Heart left ventricle (tissue), 16 donors: Measurements from ENCODE around the gene KIRREL3. TPM values are rescaled to one million over a fixed set of nuclear protein-coding genes. Genes with fewer than 3 reads are reported as not detected.
A peak's percentile ranks its signal among the peaks of the same experiment; 100 is the strongest.

Source experiments
- ATAC-seq, 4 donors: fragments of 200-7000 bp; cut with Tn5 transposase; one replicate each; pipeline ENCODE4 v1.9.1; 2020 to 2022; ENCODE audit warnings: moderate library complexity in 4 of 4, mild to moderate bottlenecking in 3 of 4, moderate number of reproducible peaks in 1 of 4
- DNase-seq, 5 donors: peaks; one replicate each; pipeline ENCODE4 v3.0.0-alpha.2; 2020
- H3K27ac ChIP-seq, 12 donors: fragments of 200-600 bp; sonication (generic) in 4 of 12; one replicate each; pipeline versions ENCODE4 v1.5.0 to v1.8.0; 2016 to 2022; ENCODE audit warnings: mild to moderate bottlenecking in 2 of 12
- H3K27me3 ChIP-seq, 9 donors: fragments of 200-600 bp; sonication (generic) in 2 of 9; one replicate each; pipeline versions ENCODE4 v1.5.1 to v1.8.0; 2016 to 2022; ENCODE audit warnings: mild to moderate bottlenecking in 3 of 9
- H3K36me3 ChIP-seq, 9 donors: fragments of 200-600 bp; sonication (generic) in 2 of 9; one replicate each; pipeline versions ENCODE4 v1.5.0 to v1.8.0; 2018 to 2022; ENCODE audit warnings: mild to moderate bottlenecking in 2 of 9
- H3K4me1 ChIP-seq, 12 donors: fragments of 200-600 bp; sonication (generic) in 4 of 12; one replicate each; pipeline versions ENCODE4 v1.5.0 to v1.8.0; 2016 to 2022; ENCODE audit warnings: mild to moderate bottlenecking in 3 of 12
- H3K4me3 ChIP-seq, 12 donors: fragments of 200-600 bp; sonication (generic) in 4 of 12; one replicate each; pipeline versions ENCODE4 v1.5.0 to v1.8.0; 2017 to 2022; ENCODE audit warnings: mild to moderate bottlenecking in 9 of 12, moderate library complexity in 4 of 12
- H3K9me3 ChIP-seq, 12 donors: fragments of 200-600 bp; sonication (generic) in 4 of 12; one replicate each; pipeline versions ENCODE4 v1.5.0 to v1.8.0; 2016 to 2022; ENCODE audit warnings: mild to moderate bottlenecking in 1 of 12
- CTCF ChIP-seq, 12 donors: fragments of 200-600 bp; sonication (generic) in 4 of 12; IDR thresholded peaks; one replicate each; pipeline versions ENCODE4 v1.5.0 to v1.8.0; 2018 to 2022; ENCODE audit warnings: antibody characterized with exemption in 12 of 12, mild to moderate bottlenecking in 5 of 12
- POLR2A ChIP-seq, 2 donors: fragments of 450-650 bp; IDR thresholded peaks; one replicate each; pipeline ENCODE4 v1.6.1; 2017; ENCODE audit warnings: antibody characterized with exemption in 2 of 2, mild to moderate bottlenecking in 2 of 2, moderate library complexity in 2 of 2
- WGBS, 4 donors: extraction: QIAGEN DNeasy Blood & Tissue Kit in 2 of 4; methylation state at CpG; one replicate each; pipeline versions ENCODE4 v1.1.5 to v1.1.7; 2013 to 2018; 5-methylcytosine and 5-hydroxymethylcytosine counted together
- intact Hi-C, 10 donors: fragments of 100-400 bp; cut with DNase I; formaldehyde crosslinking; loops; one replicate each; pipeline versions ENCODE4 v1.11.1 to v1.14.2; 2022
- polyA plus RNA-seq, 2 donors: library from polyadenylated mRNA; stranded (reverse); fragments of 200-250 nt; gene quantifications; one replicate each; pipeline ENCODE4 v1.2.3, GENCODE V29; 2013
- total RNA-seq, 9 donors: library from RNA; depleted of rRNA in 2 of 9; stranded (reverse); fragments of >200 nt in 2 of 9; fragmentation: NEBNext Ultra II Directional in 3 of 9; extraction: Animal tissue kit (Norgen Biotek cat#: 25700) in 3 of 9; gene quantifications; one replicate each; pipeline versions ENCODE4 v1.1.0 to v1.2.4, GENCODE V29; 2016 to 2023
- donor health status: ischemic (EF 13 %, LVEDD 7.1; RV severe dilation, severe dysfunction).
- donor health status: healthy with polysubstance abuse.
- donor health status: DM: no; HTN: yes; CAD: no.
- donor health status: DM: no; HTN: no; CAD: no.
- donor health status: ischemic (EF 25% LVEDD 6.9; RV normal size, moderate dysfunction).
- donor health status: ischemic (EF 25% LVEDD 5.7; RV mildly dilated, moderate dysfunction).
- donor health status: healthy.
- donor health status: DM: yes; HTN: yes; CAD: no.
- donor health status: ischemic (EF 35%, LVEDD 5.7; RV mildly dilated, moderate dysfunction).
- donor health status: nonischemic (EF 11% LVEDD 7.7; RV severe dilation, severe dysfunction).
- donor health status: DM: yes; HTN: yes; CAD: no.
- donor health status: PGD.
- donor health status: ischemic (EF 29% LVEDD 5.4; RV normal size, mild dysfunction).
- donor health status: nonischemic (EF 23%, LVEDD 6.1; RV moderate dilation, normal function).

The KIRREL3 gene
- total and polyA plus RNA-seq, 11 donors: 0.08 to 1.3 (median 0.27) TPM

- H3K4me1 ChIP-seq: peaks cover 0 to 32% (median 10%) of the 10 kb centered on the region in 12 donors
- WGBS, 4 donors: 31 to 40% (median 39%) methylated on average over 18 to 19 of the region's 19 CpGs
- peak overlapping the region in 1 of 12 donors; percentile 6 for H3K4me3 ChIP-seq
- intact Hi-C loops: no loop called here
- H3K27me3 ChIP-seq: no peaks in the 10 kb centered on the region
- no peaks in the 10 kb centered on the region for H3K9me3 ChIP-seq
- peak in 2 of 5 donors; percentile 41 to 55 for DNase-seq
- peak overlapping the region in 1 of 12 donors; percentile 42 for H3K27ac ChIP-seq
- TF ChIP-seq POLR2A (IDR thresholded peaks at IDR 0.05): no peak
- peak; percentile 25 to 86 (median 70) for ATAC-seq
- H3K36me3 ChIP-seq: no peaks in the 10 kb centered on the region
These were observed 534.9 kb downstream of the KIRREL3 start for GRCh38 chr11:126465573-126466188.

- Histone ChIP-seq H3K4me1 (peaks cover 0 to 32% (median 10%) of the 10 kb centered on the region in 12 donors), H3K27ac (no peak overlapping the region), H3K27me3 (no peaks in the 10 kb centered on the region), H3K36me3 (no peaks in the 10 kb centered on the region), H3K4me3 (no peak overlapping the region), H3K9me3 (no peaks in the 10 kb centered on the region)
- DNase-seq: no peak
- WGBS, 4 donors: 83 to 97% (median 94%) methylated on average over 5 of the region's 5 CpGs
- intact Hi-C loops: no loop called here
- ATAC-seq: no peak
- TF ChIP-seq POLR2A (IDR thresholded peaks at IDR 0.05) (no peak), CTCF (IDR thresholded peaks at IDR 0.05) (no peak)
These were observed 535.8 kb downstream of the KIRREL3 start for GRCh38 chr11:126464796-126465195.

- no peak overlapping the region for H3K27ac ChIP-seq
- 95 to 99% (median 98%) methylated on average over 7 of the region's 7 CpGs for WGBS, 4 donors
- no peak overlapping the region for H3K4me3 ChIP-seq
- no peak for ATAC-seq
- intact Hi-C loops: no loop called here
- TF ChIP-seq POLR2A (IDR thresholded peaks at IDR 0.05) (no peak), CTCF (IDR thresholded peaks at IDR 0.05) (no peak)
- no peaks in the 10 kb centered on the region for H3K36me3 ChIP-seq
- H3K27me3 ChIP-seq: peaks cover 0 to 5% (median 0%) of the 10 kb centered on the region in 9 donors
- no peaks in the 10 kb centered on the region for H3K9me3 ChIP-seq
- DNase-seq: peak in 1 of 5 donors; percentile 19
- peaks cover 0 to 22% (median 10%) of the 10 kb centered on the region in 12 donors for H3K4me1 ChIP-seq
These were observed 538.1 kb downstream of the KIRREL3 start for GRCh38 chr11:126462422-126462821.

DNA sequence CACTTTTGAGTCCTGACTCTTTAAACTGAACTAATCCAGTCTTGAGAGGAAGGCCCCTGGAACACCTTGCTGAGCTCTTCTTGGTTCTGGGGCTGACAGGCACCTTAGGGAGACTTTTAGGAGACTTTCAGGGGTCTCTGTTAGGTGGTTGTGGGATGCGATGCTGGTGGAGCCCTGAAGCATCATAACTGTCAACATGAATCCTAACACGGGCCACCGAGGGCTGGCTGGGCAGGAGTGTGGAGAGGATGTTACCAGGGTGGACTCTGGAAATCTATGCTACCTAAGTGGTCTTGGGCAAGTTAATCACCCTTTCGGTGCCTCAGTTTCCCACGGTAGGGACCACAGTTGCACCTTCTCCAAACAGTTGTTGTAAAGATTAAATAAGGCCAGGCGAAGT lies 538.6 kb downstream of the KIRREL3 start:
- no peaks in the 10 kb centered on the region for H3K36me3 ChIP-seq
- peaks cover 0 to 22% (median 10%) of the 10 kb centered on the region in 12 donors for H3K4me1 ChIP-seq
- H3K27ac ChIP-seq: no peak overlapping the region
- ATAC-seq: no peak
- peaks cover 0 to 5% (median 0%) of the 10 kb centered on the region in 9 donors for H3K27me3 ChIP-seq
- peak in 1 of 5 donors; percentile 32 for DNase-seq
- no peaks in the 10 kb centered on the region for H3K9me3 ChIP-seq
- TF ChIP-seq CTCF (IDR thresholded peaks at IDR 0.05): no peak
- H3K4me3 ChIP-seq: no peak overlapping the region
- intact Hi-C loops: no loop called here
- 86 to 89% (median 87%) methylated on average over 6 of the region's 6 CpGs for WGBS, 4 donors

DNA sequence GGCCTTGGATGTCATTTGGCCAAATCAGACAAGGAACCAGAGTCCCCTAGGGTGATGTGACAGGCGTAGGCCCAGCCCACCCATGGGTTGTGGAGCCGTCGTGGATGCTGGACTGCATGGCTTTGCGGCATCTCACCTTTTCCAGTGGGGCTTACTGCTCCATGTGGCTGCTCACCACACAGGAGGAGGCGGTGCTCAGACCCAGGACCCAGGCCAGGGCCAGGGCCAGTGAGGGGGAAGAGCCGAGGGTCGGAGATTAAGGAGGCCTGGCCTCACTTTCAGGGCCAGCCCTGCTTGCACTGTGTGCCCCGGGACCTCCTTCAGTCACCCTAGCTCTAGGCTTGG lies 539.5 kb downstream of the KIRREL3 start:
- DNase-seq (peak in 1 of 5 donors; percentile 37), ATAC-seq (no peak)
- H3K27me3 ChIP-seq: peaks cover 0 to 5% (median 0%) of the 10 kb centered on the region in 9 donors
- peaks cover 0 to 17% (median 8%) of the 10 kb centered on the region in 12 donors for H3K4me1 ChIP-seq
- H3K27ac ChIP-seq: no peak overlapping the region
- H3K9me3 ChIP-seq: no peaks in the 10 kb centered on the region
- no peak for TF ChIP-seq CTCF (IDR thresholded peaks at IDR 0.05)
- no peak for TF ChIP-seq POLR2A (IDR thresholded peaks at IDR 0.05)
- H3K36me3 ChIP-seq: no peaks in the 10 kb centered on the region
- H3K4me3 ChIP-seq: no peak overlapping the region
- intact Hi-C loops: no loop called here
- 80 to 90% (median 83%) methylated on average over 1 to 8 of the region's 8 CpGs for WGBS, 4 donors
